NOMO-1 treated with dmso at 0.1 percent for 144 hours (cell line): ENCODE results near the gene IKBKE.
A peak's percentile ranks its signal among the peaks of the same experiment; 100 is the strongest.
"Not testable (repeated sequence)": the region's sequence is repeated elsewhere in the genome, so short reads cannot be mapped to it uniquely, and the experiment has no call there.

ENCODE experiments used
- DNase-seq: peaks from one replicate; lab custom pipeline; 2025; ENCODE audit not compliant: unreplicated experiment; lab: John Stamatoyannopoulos, UW

IKBKE gene

GRCh38 chr1:206472454-206472853 is 2.2 kb downstream of the IKBKE start:
- DNase-seq = peak; percentile 64

- no peak for DNase-seq
Measured at GRCh38 chr1:206472886-206473285, 2.6 kb downstream of the IKBKE start.

GRCh38 chr1:206476058-206476457 is 5.8 kb downstream of the IKBKE start:
- no peak for DNase-seq

GRCh38 chr1:206476591-206476990 is 6.3 kb downstream of the IKBKE start:
- DNase-seq = no peak

- DNase-seq = no peak
Measured at GRCh38 chr1:206477110-206477509, 6.8 kb downstream of the IKBKE start.

- no peak for DNase-seq
Measured at GRCh38 chr1:206477581-206478380, 7.5 kb downstream of the IKBKE start.

GRCh38 chr1:206478746-206479145 is 8.5 kb downstream of the IKBKE start:
- no peak for DNase-seq

GRCh38 chr1:206479183-206480125 is 9.2 kb downstream of the IKBKE start:
- peak; percentile 35 for DNase-seq

- DNase-seq = no peak
Measured at GRCh38 chr1:206480211-206480610, 9.9 kb downstream of the IKBKE start.

- DNase-seq = no peak
Measured at GRCh38 chr1:206482611-206483010, 12.3 kb downstream of the IKBKE start.

GRCh38 chr1:206483864-206484263 is 13.6 kb downstream of the IKBKE start:
- DNase-seq = not testable (repeated sequence)

GRCh38 chr1:206484901-206485300 is 14.6 kb downstream of the IKBKE start:
- no peak for DNase-seq

GRCh38 chr1:206486995-206487788 is 16.9 kb downstream of the IKBKE start:
- DNase-seq = no peak

- DNase-seq = no peak
Measured at GRCh38 chr1:206487970-206488369, 17.7 kb downstream of the IKBKE start.

- DNase-seq = no peak
Measured at GRCh38 chr1:206488466-206488865, 18.2 kb downstream of the IKBKE start.

GRCh38 chr1:206489980-206490770 is 19.9 kb downstream of the IKBKE start:
- DNase-seq = peak; percentile 39

- no peak for DNase-seq
Measured at GRCh38 chr1:206490771-206491405, 20.6 kb downstream of the IKBKE start.

- DNase-seq = no peak
Measured at GRCh38 chr1:206491616-206492015, 21.3 kb downstream of the IKBKE start.

- no peak for DNase-seq
Measured at GRCh38 chr1:206492589-206492988, 22.3 kb downstream of the IKBKE start.

- DNase-seq = no peak
Measured at GRCh38 chr1:206493279-206493678, 23.0 kb downstream of the IKBKE start.
